Cardiac atrium fibroblast (primary cell): ENCODE data around the gene FCF1. TPM values are rescaled to one million over a fixed set of nuclear protein-coding genes. Genes with fewer than 3 reads are reported as not detected.

ENCODE experiments used
- total RNA-seq: library from RNA; depleted of rRNA; stranded (reverse); fragments of >200 nt; gene quantifications from 2 replicates; pipeline ENCODE4 v1.2.3, GENCODE V29; 2015

Gene FCF1, protein sequence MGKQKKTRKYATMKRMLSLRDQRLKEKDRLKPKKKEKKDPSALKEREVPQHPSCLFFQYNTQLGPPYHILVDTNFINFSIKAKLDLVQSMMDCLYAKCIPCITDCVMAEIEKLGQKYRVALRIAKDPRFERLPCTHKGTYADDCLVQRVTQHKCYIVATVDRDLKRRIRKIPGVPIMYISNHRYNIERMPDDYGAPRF
- 8.1 and 17.3 TPM in 2 replicates for total RNA-seq

GRCh38 chr14:74712499-74713394, at the start of gene FCF1, which contains the start of gene AREL1:
Gene FCF1 (plus strand): TSS chr14:74713144. CDS start chr14:74713198, 54 bp downstream.
Gene AREL1 (minus strand): TSS chr14:74713080. CDS start chr14:74685615, 27,465 bp downstream.

DNA sequence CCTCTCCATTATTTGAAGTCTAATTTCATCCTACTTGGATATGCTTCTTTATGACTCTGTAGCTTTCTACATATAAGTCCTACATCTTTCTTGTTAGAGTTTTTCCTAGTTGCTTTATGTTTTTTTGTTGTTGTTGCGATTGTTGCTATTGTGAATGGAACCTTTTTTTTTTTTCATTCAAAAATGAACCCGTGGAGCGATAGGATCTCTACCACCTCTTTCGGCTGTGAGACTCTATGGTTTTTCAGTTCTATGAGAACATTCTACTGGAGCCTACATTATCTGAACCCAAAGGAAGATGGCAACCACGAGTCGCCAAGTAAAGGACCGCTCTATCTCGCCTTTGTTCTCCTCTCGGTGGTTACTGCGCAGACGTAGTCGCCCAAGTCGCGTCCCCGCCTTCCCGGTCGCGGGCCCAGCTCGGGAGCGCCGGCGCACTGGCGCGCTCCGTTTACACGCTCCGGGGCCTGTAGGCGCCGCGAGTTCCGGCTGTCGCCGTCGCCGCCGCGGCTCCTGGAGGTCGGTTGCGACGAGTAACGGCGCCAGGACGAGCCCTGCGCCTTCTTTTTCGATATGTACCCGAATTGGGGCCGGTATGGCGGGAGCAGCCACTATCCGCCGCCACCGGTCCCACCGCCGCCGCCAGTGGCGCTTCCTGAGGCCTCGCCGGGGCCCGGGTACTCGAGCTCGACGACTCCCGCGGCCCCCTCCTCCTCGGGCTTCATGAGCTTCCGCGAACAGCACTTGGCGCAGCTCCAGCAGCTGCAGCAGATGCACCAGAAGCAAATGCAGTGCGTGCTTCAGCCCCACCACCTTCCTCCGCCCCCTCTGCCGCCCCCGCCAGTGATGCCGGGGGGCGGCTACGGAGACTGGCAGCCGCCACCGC, 50.2 kb downstream of the FCF1 start, which contains the start of gene YLPM1:
YLPM1 (plus strand) TSS at position 400 of the 886 bp plus-strand sequence; CDS start at position 574, 174 bp downstream.

Other genes with a start within 250 kb of the FCF1 start
- gene NPC2, start 219.8 kb upstream of the FCF1 start, total RNA-seq: 363 and 374 TPM in 2 replicates
- gene ISCA2, start 219.4 kb upstream of the FCF1 start, total RNA-seq: 9.9 and 11.5 TPM in 2 replicates
- gene LTBP2, start 100.9 kb upstream of the FCF1 start, total RNA-seq: 27.1 and 31.6 TPM in 2 replicates
- gene AREL1, start 64 bp upstream of the FCF1 start, total RNA-seq: 30.1 and 31.6 TPM in 2 replicates
- 15.7 and 23.3 TPM in 2 replicates for gene YLPM1, start 50.2 kb downstream of the FCF1 start, total RNA-seq
- gene PROX2, start 163.0 kb downstream of the FCF1 start, total RNA-seq: not detected in 2 replicates
- gene DLST, start 168.8 kb downstream of the FCF1 start, total RNA-seq: 47.8 and 48.9 TPM in 2 replicates
- 0.18 and 2.4 TPM in 2 replicates for gene RPS6KL1, start 210.1 kb downstream of the FCF1 start, total RNA-seq
- gene PGF, start 242.5 kb downstream of the FCF1 start, total RNA-seq: 12.8 and 43.1 TPM in 2 replicates